ENCODE results near the gene AKAP6.
A peak's percentile ranks its signal among the peaks of the same experiment; 100 is the strongest.

AKAP6 gene

DNA sequence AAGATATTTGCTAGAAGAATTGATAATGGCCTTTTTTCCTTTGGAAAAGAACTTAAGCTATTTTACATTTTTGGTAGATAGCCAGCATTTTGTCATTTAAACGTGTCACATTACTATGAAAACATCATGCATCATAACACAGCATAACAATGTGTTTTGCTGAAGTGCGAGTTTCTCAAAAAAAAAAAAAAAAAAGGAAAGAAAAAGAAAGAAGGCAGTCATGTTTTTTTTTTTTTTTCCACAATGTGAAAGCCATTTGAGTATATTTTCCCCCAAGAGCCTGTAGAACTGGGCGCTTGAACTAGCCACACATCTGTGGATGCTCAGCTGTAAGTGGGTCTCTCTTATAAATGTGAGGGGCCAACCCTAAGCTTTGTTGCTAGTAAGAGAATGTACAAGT is 300.1 kb downstream of the AKAP6 start:
- no peak overlapping the region for H3K4me3 ChIP-seq (ENCODE audit: low read depth, low read length)
- peak; percentile 28 for DNase-seq (ENCODE audit: low read depth)
- TF ChIP-seq CTCF (conservative IDR thresholded peaks at IDR 0.05; ENCODE audit: low read depth, low read length), result no peak

- no peak overlapping the region for H3K4me3 ChIP-seq (ENCODE audit: low read depth, low read length)
- TF ChIP-seq CTCF (conservative IDR thresholded peaks at IDR 0.05; ENCODE audit: low read depth, low read length), result no peak
- no peak for DNase-seq (ENCODE audit: low read depth)
Observed at GRCh38 chr14:32630701-32631100, 301.6 kb downstream of the AKAP6 start.

- TF ChIP-seq CTCF (conservative IDR thresholded peaks at IDR 0.05; ENCODE audit: low read depth, low read length), result no peak
- DNase-seq (ENCODE audit: low read depth), result no peak
- no peak overlapping the region for H3K4me3 ChIP-seq (ENCODE audit: low read depth, low read length)
Observed at GRCh38 chr14:32633224-32633859, 304.2 kb downstream of the AKAP6 start.

DNA sequence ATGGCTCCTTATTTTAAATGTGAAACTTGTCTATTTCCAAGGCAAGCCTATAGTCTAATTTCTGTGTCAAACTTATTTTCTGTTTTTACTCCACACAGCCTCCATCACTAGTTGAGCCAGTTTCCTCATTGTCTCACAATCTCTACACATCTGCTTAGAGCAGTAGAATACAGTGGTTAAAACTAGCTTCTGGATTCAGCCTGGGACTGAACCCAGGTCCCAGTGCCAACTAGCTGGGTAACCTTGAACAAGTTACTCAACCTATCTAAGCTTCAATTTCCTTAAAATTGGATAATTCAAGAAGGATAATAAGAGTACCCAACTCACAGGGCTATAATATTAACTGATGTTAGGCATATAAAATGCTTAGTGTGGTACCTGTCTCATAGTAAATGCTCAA is 304.8 kb downstream of the AKAP6 start:
- no peak for DNase-seq (ENCODE audit: low read depth)
- H3K4me3 ChIP-seq (ENCODE audit: low read depth, low read length), result no peak overlapping the region
- no peak for TF ChIP-seq CTCF (conservative IDR thresholded peaks at IDR 0.05; ENCODE audit: low read depth, low read length)

DNA sequence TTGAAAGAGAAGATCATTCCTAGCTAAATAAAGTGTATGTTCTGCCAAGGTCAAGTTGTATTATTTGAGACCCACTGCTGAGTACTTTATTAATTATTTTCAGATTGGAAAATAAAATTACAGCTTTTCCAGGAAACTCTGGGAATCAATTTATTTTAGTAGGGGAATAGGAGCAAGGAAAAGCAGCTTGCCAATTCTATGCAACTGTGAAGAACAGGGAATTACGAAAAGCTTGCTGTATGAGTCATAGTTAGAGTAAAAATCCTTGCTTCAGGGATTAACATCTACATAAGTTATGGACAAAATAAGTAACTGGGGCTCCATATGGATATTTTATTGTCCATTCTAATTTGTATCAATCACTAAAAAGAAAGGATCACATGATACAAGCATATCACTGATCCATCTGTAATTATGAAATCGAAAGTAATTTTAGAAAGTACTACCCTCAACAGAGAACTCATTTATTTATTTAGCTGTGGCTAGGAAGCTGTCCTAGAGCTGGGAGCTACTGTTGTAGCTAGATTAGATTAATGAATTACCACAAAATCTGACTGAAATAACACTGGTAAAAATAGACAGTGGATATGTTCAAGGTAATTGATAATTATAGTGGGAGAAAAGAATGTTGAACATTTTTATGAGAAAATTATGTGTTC is 306.1 kb downstream of the AKAP6 start:
- no peak for TF ChIP-seq CTCF (conservative IDR thresholded peaks at IDR 0.05; ENCODE audit: low read depth, low read length)
- DNase-seq (ENCODE audit: low read depth), result peak; percentile 59
- no peak overlapping the region for H3K4me3 ChIP-seq (ENCODE audit: low read depth, low read length)

- no peak for TF ChIP-seq CTCF (conservative IDR thresholded peaks at IDR 0.05; ENCODE audit: low read depth, low read length)
- no peak overlapping the region for H3K4me3 ChIP-seq (ENCODE audit: low read depth, low read length)
- no peak for DNase-seq (ENCODE audit: low read depth)
Observed at GRCh38 chr14:32637582-32637981, 308.5 kb downstream of the AKAP6 start.

DNA sequence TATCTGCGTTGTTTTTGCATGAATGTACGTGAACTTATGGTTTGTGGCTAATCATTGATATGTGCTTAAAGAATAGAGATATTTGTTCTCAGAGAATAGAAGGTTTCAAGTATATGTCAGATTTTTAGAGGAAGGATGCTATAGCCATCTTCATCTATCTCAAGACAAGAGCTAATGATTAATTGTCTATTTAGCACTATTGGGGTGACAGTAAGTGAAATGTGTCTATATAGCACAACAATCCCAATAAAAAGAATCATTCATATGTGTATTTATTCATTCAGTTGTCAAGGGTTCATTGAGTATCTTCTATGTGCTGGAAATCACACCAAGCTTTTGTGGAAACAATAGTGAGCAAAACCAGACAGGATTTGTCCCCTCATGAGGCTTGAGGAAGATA is 310.1 kb downstream of the AKAP6 start:
- H3K4me3 ChIP-seq (ENCODE audit: low read depth, low read length), result no peak overlapping the region
- TF ChIP-seq CTCF (conservative IDR thresholded peaks at IDR 0.05; ENCODE audit: low read depth, low read length), result no peak
- DNase-seq (ENCODE audit: low read depth), result no peak

Data from choroid plexus epithelial cell (primary cell).